T-helper 2 cell treated with Interferon-gamma antibody and Interleukin-4, amounts not matched to agents 100 ng/mL and 5 ng/mL, for 36 hours (primary cell): Measurements from ENCODE around the gene EYA2. TPM values are rescaled to one million over a fixed set of nuclear protein-coding genes. Genes with fewer than 3 reads are reported as not detected.

Experiments used
- intact Hi-C: fragments of 100-400 bp; cut with micrococcal nuclease; formaldehyde crosslinking; loops from one replicate; pipeline ENCODE4 v1.15.1; 2023
- total RNA-seq: library from RNA; stranded (reverse); gene quantifications from 2 replicates; pipeline ENCODE4 v1.2.3, GENCODE V29; 2022

The EYA2 gene
- total RNA-seq, 1 donor from 2014 or later: 0.11 TPM

DNA sequence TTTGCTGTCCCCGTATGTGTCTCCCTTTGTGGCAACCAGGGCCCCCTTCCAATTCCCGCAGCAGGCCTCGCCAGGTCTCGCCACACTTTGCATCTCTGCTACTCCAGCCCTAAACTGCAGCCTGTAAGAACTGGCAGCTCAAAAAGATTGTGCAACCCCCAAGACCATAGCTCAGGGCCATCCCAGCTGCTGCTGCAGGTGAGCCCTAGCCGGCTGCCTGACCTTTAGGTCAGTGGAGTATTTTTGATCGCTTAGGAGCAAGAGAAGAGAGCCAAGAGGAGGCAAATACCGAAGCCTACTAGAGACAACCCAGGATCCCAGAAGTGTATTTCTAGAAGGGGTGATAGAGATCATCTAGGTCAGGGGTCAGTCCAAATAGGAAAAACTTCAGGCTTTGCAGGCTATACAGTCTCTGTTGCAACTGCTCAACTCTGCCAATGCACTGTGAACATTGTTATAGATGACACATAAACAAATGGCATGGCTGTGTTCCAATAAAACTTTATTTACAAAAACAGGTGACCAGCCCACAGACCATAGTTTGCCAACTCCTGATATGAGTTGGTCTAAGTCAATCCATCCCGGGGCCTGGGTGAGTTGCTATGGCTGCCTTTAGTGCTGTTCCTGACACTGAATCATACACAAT is 138.4 kb downstream of the EYA2 start:
- intact Hi-C loops: no loop called here

DNA sequence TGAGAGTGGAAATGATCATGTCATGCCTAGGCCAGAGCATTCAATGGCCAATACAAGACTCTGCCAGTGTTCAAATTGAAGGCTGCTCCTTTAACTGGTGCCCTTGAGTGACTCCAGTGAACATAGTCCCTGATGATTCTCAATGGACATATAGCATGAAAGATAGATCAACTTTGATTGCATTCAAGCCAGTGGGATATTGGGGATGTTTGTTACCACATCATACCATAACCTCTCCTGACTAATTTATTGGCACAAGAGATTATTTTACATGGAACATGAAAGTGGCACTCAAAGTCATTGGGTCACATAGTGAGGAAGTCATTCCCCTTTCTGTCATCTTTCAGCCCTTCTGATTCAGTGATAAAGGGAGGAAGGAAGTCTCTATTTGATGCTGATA is 139.0 kb downstream of the EYA2 start:
- intact Hi-C loops: no loop called here

DNA sequence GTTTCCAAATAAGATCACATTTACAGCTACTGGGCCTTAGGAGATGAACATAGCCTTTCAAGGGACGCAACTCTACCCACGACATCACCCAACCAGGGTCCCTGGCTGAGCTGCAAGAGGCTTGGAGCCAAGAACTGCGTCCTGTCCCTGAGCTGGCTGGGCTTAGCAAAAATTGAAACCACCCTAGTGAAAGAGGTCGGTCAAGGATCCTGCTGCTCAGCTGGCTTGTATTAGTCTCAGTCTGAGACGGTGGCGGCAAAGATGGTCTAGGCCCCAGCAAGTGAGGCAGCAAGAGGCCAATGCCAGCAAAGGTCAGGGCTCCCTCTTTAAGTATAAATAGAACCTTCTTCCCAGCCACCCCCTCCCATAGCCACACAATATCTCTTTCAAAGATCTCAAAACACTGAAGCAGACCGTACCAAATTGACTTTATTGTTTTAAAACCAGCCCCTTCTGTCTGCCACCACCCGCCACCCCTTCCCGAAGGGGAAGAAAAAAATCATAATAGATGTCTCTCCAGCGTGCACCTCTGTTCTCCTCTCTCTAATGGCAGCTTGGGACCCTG is 140.5 kb downstream of the EYA2 start:
- intact Hi-C loops: no loop called here

DNA sequence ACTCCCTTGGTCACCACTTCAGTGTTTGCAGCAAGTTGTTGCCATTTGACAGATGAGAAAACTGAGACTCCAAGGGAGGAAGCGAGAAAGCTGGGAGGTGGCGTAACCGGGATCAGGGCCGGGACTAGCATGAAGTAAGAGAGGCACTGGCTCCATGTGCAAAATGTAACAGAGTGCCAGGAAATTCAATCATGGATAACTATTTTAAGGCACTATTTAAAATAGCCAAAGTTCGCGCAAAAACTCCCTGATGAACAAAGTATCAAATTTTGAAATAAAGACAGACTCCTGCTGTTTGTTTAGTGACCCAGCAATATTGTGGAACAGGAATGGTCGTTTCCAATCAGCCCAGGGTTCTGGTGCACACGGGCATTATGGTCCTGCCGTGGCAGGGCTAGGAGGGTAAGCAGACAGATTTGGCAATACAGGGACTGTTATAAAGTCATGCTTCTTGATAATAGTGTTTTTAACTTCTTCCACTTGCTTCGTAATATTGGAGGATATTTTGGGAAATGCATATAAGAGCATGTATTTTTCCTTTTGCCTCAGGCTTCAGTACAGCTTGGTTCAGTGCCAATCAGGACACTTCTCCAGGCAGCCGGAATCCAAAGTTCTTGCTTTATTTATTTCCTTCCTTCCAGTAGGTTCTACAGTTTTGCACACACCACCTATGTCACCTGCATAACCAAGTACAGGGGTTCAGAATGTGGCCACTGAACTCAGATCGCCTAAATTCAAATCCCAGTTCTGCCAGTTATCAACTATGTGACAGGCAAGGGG is 141.6 kb downstream of the EYA2 start:
- intact Hi-C loops: no loop called here

DNA sequence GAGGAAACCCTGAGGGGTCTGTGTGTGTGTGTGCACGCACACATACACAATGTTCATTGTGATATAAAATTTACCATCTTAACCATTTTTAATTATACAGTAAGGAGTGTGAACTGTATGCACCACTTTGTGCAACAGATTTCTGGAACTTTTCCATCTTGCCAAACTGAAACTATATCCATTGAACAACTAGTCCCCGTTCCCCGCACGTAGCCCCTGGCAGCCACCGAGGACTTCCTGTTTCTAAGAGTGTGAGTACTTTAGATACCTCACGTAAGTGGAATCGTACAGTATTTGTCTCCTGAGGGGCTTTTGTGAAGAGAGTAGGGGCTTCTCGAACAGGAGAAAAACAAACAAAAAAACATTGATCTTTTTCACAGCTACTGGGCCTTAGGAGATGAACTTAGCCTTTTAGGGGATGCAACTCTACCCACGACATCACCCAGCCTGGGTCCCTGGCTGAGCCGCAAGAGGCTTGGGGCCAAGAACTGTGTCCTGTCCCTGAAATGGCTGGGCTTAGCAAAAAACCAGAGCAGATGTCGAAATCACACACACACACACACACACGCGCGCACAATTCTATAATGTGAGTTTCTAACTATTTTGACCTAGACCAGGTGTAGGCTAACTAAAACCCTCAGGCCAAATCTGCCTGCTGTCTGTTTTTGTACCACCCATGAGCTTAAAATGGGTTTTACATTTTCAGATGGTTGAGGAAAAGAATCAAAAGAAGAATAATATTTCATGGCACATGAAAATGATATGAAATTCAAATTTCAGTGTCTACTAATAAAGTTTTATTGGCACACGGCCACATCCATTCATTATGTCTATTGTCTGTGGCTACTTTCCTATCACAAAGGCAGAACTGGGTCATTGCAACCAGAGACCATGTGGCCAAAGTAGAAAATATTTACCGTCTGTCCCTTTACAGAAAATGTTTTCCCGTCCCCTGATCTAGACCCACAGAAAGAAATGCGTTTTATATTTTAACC is 144.2 kb downstream of the EYA2 start:
- intact Hi-C loops: no loop called here

DNA sequence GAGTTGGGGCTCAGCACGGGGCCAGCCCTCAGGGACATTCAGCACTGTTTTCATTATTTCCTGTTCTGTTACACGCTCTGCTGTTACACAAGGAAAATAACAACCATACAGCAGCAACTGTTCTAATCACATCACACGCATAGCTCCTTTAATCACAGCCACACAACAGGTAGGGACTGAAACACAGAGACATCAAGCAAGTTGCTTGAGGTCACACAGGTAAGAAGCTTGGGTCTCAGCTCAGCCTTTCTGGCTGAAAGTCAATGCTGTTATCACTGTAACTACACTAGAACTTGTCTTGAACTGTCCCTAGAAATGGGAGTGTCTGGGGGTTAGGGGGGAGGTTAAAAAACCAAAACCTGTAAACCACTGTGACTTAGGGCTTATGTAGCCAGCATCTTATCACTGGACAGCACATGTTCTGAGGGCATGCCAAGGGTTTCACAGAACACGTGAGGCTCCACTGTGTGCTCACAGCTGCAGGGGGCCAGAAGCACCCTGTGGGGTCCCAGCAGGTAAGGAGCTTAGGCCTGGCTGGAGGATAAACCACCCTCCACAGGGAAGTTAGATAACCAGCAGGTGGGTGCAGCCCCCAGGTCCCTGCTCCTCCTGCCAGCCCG is 146.0 kb downstream of the EYA2 start:
- intact Hi-C loops: no loop called here

DNA sequence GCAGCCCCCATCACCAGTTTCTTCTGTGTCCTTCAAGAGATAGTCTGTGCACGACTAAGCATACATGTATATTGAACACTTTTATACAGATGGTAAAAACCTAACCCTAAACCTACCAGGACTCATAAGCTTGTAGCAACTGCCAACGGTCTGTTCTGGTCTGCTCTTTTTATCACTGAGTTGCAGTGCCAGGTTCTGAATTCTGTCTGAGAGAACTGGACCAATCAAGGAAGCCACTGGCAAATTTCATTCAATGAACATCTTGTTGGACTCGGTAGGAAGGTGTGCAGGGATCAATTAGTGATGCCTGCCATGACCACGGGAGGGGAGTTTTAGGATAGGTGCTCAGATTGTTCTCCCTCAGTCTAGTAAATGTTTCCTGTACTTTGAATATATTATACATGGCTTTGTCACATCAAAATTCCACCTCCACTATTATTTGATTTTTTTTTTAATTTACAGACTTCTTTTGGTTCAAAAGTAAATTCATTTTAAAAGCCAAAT is 146.8 kb downstream of the EYA2 start:
- intact Hi-C loops: no loop called here

DNA sequence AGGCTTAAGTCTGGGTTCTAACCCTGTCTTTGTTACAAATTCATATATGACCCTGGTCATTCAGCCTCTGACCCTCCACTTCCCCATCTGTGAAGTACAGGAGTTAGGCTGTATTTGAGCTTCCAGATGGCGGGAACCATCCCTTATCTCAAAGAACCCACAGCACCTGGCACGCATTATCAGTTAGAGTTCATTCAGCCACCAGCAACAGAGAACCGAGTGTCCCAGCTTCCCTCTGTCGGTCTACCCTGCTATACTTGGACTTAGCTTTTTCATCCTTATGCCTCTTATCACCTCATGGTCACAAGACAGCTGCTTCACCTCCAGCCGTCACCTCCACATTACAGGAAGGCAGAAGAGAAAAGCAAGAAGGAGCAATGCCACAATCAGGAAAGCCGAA is 147.8 kb downstream of the EYA2 start:
- intact Hi-C loops: no loop called here

DNA sequence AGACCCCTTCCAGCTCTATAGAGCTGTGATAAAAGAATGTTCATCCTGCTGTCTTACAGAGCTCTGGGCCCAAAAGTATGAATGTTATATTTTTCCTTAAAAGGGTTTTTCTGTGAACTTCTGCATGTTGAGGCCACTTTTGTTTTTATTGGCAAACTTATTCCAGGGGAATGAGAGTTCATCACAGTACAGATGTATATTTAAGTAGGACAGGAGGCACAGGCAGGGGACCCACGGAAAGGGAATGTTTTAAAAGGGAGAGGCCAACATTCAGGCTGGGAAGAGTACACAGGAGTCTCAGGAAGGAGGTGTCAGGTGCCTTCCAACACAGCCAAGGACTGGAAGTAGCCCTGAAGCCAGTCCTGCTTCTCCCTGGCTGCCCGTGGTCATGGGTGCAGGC is 148.4 kb downstream of the EYA2 start:
- intact Hi-C loops: no loop called here

DNA sequence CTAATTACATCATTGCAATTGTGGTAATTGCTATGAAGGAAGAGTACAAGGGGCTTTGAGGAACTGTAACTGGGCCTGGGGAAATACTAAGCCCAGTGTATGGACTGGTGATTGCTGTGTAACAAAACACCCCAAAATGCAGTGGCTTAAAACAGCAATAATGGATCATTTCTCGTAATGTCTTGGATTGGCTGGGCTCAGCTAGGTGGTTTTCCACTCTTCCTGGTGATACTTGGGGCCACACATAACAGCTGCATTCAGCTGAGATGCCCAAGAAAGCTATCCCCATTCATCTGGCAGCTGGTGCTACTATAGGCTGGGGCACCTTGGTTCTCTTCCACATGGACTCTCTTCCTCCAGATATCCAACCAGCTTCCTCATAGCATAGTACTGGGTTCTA is 150.3 kb downstream of the EYA2 start:
- intact Hi-C loops: no loop called here

DNA sequence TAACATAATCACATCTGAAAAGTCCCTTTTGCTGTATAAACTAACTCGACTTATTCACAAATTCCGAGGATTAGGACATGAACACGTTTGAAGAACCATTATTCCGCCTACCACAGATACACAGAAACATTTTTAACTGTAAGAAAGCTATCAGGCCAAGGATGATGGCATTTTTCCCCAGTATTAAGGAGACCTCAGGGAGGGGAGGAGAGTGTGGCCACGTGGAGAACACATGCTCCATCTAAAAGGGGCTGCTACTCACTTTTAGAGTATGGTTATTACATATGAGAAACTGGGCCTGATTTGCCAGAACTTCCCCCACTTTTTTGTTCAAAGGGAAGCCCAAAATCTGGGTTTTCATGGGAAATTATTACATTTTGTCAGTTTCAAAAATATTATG is 153.4 kb downstream of the EYA2 start:
- intact Hi-C loops: no loop called here

DNA sequence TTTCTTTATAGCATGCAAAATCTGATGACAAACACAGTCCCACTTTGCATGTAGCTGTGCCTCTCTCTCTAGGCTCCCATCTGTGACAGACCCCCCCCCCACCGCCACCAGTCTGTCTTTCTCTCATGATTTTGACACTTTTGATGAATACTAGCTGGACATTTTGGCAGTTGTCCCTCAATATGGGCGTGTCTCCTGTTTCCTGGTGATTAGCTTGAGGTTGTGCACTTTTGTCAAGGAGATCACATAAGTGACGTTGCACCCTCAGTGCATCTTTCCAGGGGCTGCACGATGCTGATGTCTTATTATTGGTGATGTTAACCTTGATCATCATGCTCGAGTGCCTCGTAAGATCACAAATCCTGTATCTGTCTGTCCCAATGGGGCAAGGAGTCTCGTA is 155.1 kb downstream of the EYA2 start:
- intact Hi-C loops: no loop called here

DNA sequence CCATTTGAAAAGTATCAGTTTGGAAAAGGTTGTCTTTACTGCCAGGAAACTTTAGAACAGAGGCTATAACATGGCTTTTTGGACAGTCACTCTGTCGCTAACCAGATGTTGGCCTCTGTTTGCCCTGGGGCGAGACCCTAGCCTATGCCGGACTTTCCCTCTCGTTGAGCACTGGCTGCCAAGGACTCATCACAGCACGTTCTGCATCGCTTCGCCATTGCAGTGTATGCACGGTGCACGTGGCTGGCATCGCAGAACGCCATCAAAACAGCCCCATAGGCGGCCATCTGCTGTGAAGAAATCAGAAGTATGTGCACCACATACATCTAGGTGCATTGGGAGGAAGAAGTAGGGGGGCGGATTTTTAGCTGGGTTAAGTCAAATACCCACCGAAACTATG is 156.4 kb downstream of the EYA2 start:
- intact Hi-C loops: no loop called here

DNA sequence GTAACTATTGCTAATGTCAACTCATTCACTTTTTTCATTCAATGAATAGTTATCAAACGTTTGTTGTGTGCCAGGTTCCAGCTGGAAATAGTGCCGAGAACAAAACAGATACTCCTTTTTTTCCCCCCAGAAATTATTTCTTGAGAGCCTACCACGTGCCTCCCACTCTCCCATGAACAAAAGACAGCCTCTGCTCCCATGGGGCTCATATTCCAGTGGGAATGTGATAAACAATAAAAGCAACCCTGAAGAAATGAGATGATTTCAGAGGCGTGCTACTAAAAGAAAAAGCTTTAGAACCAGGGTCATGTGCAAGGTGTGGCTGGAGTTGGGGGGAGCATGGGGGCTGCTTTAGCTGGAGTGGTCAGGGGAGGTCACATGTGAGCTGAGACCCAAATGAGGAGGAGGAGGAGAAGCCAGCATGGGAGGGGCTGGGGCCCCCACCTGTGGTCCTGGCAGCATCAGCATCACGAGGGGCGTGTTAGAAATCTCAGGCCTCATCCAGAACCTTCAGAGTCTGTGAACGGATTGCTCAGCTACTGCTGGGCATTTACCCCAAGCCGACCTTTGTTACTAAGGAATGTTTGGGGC is 157.4 kb downstream of the EYA2 start:
- intact Hi-C loops: no loop called here

DNA sequence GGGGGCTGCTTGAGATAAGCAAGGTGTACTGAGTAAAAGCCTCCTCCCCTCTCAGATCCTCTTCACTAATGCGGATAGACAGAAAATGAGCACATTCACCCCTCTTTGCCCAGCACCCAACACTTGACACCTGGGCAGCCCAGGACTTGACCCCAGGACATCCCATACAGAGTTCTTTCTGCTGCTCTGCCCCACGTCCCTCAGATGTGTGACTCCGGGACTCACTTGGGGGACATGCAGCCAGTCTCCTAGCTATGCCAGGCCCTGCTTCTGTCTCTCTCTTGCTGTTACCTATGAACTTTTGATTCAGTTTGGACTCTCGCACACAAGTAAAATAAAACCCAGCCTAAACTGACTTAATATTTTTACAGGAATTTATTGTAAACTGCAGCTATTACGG is 159.9 kb downstream of the EYA2 start:
- intact Hi-C loops: no loop called here

DNA sequence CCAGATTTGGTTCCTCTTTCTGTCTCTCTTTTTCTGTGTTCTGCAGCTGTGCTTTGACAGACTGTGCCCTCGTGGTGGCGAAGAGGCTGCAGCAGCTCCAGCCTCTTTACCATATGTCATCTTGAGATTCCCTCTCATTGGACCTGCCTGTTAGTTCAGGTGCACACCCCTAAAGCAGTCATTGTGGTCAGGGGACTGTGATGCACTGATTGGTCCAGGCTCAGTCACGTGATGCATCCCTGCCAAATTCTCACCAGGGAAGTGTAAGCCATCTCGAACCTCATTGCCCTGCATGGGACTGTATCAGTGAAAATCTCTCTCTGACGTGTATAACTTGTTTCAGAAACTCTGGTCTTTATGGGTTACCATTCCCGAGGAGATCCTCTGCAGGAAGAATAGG is 160.3 kb downstream of the EYA2 start:
- intact Hi-C loops: no loop called here

DNA sequence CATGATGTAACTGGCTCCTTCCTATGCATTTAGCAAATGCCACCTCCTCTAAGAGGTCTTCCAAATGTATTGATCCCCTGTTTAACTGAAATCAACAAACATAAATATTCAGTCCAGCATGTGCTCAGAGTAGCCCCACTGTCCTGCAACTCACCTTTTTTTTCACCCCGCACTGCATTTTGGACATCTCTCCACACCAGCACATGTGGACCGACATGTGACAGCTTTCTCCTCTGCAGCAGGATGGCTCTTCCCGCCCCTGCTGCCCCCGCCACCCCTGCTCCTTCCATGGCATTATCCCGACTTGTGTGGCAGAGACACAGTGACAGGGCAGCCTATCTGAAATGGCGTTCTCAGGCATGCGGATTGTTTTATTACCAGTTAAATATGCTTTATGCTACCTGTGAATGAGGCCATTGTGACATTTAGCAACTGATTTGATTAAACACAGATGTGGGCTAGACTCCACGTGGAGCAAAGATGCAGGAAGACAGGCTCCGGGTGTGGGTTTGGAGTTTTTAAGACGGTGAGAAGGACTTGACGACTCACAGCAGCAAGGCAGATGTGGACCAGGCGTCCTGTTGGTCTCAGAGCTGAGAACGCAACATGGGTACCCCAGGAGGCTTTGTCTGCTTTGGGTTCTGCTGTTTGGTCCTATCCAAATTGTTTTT is 161.2 kb downstream of the EYA2 start:
- intact Hi-C loops: no loop called here

DNA sequence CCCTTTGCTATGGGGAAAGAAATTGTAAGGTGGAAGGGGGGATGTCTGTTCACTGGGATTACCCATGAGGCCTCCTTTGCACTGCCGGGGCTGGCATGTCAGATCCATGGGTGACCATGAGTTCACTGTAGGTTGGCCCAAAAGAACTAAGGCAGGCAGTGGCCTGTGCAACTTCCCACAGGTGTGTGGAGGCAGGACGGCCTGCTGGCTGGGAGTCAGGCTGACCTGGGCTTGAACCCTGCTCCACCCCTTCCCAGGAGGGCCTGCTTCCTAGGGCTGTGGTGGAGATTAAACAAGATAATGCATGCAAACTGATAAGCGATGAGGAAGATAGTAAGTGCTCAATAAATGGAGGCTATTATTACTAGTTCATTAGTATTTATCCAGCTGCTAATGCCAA is 163.0 kb downstream of the EYA2 start:
- intact Hi-C loops: no loop called here

DNA sequence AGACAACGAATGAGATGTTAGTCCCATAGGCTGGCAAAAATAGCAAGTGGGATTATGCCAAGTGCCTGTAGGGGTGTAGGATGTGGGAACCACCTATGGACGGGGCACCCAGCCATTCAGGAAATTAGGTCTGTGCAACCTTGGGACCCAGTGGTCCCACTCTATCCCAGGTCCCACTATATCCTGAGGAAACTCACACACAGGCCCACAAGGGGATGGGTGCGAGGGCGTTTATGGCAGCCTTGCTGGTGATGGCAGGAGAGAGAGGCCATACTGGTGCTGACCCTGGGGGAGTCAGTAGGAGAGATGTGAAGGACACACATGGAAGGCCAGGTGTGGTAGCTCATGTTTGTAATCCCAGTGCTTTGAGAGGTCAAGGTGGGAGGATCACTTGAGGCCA is 163.6 kb downstream of the EYA2 start:
- intact Hi-C loops: no loop called here

DNA sequence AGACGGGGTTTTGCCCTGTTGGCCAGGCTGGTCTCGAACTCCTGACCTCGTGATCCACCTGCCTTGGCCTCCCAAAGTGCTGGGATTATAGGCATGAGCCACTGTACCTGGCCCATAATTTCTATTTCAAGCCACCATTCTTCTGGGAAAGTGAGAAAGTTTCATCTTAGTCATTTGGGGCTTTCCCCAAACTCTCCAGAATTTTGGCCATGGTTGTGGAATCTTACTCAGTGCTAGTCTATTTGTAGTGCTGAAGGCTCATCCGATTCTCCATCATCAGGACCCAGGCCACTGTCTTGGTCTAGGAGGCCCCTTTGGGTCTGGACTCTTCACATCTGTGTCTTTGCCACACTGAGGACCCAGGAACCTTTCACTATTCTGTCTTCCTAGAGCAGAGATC is 164.9 kb downstream of the EYA2 start:
- intact Hi-C loops: no loop called here
